Activated CD4-positive, alpha-beta T cell treated with anti-CD3 and anti-CD28 coated beads, Interleukin-2, amount 50 U/mL, for 1 hour (primary cell): ENCODE data around the gene UBE2M.
"Not testable (repeated sequence)": the region's sequence is repeated elsewhere in the genome, so short reads cannot be mapped to it uniquely, and the experiment has no call there.

Experiments
- DNase-seq: peaks from one replicate; pipeline ENCODE4 v3.0.0-alpha.2; 2020

UBE2M gene

GRCh38 chr19:58511353-58512208, 46.8 kb downstream of the UBE2M start, which contains the start of gene SLC27A5:
TSS of gene SLC27A5 (minus strand) at chr19:58511992. CDS start at chr19:58511955, 37 bp downstream.
- no peak for DNase-seq

DNA sequence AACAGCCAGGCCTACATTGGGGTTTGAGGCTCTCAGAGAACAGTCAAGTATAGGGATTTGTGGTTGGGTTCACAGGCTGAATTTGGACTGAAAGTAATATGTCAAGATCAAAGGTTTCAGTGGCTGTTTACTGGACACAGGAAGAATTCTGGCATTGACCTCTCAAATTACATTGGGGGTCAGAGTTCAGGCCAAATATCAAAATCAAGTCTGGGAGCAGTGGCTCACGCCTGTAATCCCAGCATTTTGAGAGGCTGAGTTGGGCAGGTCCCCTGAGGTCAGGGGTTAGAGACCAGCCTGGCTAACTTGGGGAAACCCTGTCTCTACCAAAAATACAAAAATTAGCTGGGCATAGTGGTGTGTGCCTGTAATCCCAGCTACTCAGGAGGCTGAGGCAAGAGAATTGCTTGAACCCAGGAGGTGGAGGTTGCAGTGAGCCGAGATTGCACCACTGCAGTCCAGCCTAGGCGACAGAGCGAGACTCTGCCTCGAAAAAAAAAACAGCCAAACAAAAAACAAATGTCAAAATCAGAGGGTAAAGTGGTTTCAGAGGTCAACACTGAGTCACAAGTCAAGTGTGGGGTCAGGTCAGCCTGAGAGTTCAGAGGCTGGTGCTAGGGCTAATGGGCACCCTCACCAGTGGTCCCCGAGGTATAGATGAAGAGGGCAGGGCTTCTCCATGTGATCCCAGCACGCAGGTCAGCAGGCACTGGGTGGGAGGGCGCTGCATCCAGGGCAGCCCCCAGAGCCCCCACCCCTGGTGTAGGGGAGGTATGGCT, 48.1 kb downstream of the UBE2M start:
- no peak for DNase-seq

- no peak for DNase-seq
These were observed 48.7 kb downstream of the UBE2M start for GRCh38 chr19:58509731-58510083.

DNA sequence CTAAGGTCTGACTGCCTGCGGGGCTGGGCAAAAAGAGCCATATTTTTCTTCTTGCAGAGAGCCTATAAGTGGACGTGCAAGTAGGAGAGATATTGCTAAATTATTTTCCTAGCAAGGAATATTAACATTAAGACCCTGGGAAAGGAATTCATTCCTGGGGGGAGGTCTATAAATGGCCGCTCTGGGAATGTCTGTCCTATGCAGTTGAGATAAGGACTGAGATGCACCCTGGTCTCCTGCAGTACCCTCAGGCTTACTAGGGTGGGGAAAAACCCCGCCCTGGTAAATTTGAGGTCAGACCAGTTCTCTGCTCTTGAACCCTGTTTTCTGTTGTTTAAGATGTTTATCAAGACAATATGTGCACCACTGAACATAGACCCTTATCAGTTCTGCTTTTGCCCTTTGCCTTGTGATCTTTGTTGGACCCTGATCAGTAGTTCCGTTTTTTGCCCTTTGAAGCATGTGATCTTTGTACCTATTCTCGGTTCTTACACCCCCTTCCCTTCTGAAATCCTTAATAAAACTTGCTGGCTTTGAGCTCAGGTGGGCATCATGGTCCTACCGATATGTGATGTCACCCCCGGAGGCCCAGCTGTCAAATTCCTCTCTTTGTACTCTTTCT, 50.7 kb downstream of the UBE2M start:
- DNase-seq: not testable (repeated sequence)
